GM12878 (cell line): ENCODE results near the gene CCDC127. TPM values are rescaled to one million over a fixed set of nuclear protein-coding genes. Genes with fewer than 3 reads are reported as not detected.

Experiments used
- ATAC-seq: fragments of 200-7000 bp; cut with Tn5 transposase; 3 replicates; pipeline ENCODE4 v1.9.1; 2020; ENCODE audit warnings: mild to moderate bottlenecking, moderate library complexity
- BruUV-seq: library from RNA; stranded (reverse); fragments of 400-500 nt; replicated peaks from 2 replicates; lab custom pipeline; 2021; lab: Mats Ljungman, UMichigan
- CTCF ChIA-PET: fragments of 300-600 bp; sonication (Branson Sonifier 250); formaldehyde crosslinking; extraction: SDS; loops from one replicate; lab custom pipeline; 2021; ENCODE audit warnings: inconsistent platforms; lab: Yijun Ruan, JAX
- POLR2A ChIA-PET: fragments of 350-600 bp; formaldehyde crosslinking; extraction: SDS; loops from one replicate; lab custom pipeline; 2021; ENCODE audit warnings: inconsistent platforms; lab: Charles Lee
- RAD21 ChIA-PET: fragments of 300-600 bp; sonication (Branson Sonifier 250); formaldehyde crosslinking; loops from one replicate; lab custom pipeline; 2023; ENCODE audit warnings: antibody characterized with exemption; ENCODE audit not compliant: unreplicated experiment; lab: Charles Lee
- SMC1A ChIA-PET: fragments of 300-600 bp; sonication (Branson Sonifier 250); formaldehyde crosslinking; loops from one replicate; lab custom pipeline; 2023; ENCODE audit not compliant: unreplicated experiment, uncharacterized antibody; lab: Charles Lee
- DNase-seq: peaks from one replicate; pipeline ENCODE4 v3.0.0-alpha.2; 2011; ENCODE audit warnings: low read depth, low spot score
- FAIRE-seq: peaks from 3 replicates; lab custom pipeline; 2011; peaks lifted over from hg19 to GRCh38; lab: Jason Lieb, UNC
- H2AFZ ChIP-seq: 2 replicates; pipeline ENCODE4 v1.6.0; 2011; ENCODE audit warnings: low read depth, low read length, control low read depth; ENCODE audit not compliant: control insufficient read depth
- H3K27ac ChIP-seq: 2 replicates; pipeline ENCODE4 v1.5.1; 2011; ENCODE audit warnings: control low read depth; ENCODE audit not compliant: control insufficient read depth, insufficient read depth
- H3K27me3 ChIP-seq, 2 experiments: replicated peaks in 1 of 2; 2 replicates each; pipeline versions ENCODE4 v1.6.0 to v1.6.1; 2011; ENCODE audit warnings: low read length in 1 of 2; ENCODE audit not compliant: control insufficient read depth in 2 of 2, insufficient read depth in 2 of 2
- H3K36me3 ChIP-seq, 2 experiments: 2 replicates each; pipeline ENCODE4 v1.5.1; 2011; ENCODE audit warnings: low read length in 1 of 2; ENCODE audit not compliant: control insufficient read depth in 2 of 2, insufficient read depth in 2 of 2
- H3K4me1 ChIP-seq: 2 replicates; pipeline ENCODE4 v1.6.1; 2011; ENCODE audit warnings: mild to moderate bottlenecking, low read length, moderate library complexity, mixed read lengths; ENCODE audit not compliant: control insufficient read depth, insufficient read depth
- H3K4me2 ChIP-seq: 2 replicates; pipeline ENCODE4 v1.6.0; 2011; ENCODE audit warnings: control low read depth; ENCODE audit not compliant: control insufficient read depth, insufficient read depth
- H3K4me3 ChIP-seq: fragments of 200-600 bp; sonication (generic); 2 replicates; pipeline ENCODE4 v1.5.1; 2016
- H3K79me2 ChIP-seq: 2 replicates; pipeline ENCODE4 v1.6.0; 2011; ENCODE audit warnings: low read length; ENCODE audit not compliant: control insufficient read depth, insufficient read depth
- H3K9ac ChIP-seq: 2 replicates; pipeline ENCODE4 v1.8.0; 2011; ENCODE audit warnings: low read length, control low read depth, mixed read lengths; ENCODE audit not compliant: control insufficient read depth, insufficient read depth
- H3K9me3 ChIP-seq: replicated peaks from 3 replicates; pipeline ENCODE4 v1.5.1; 2011; ENCODE audit warnings: mild to moderate bottlenecking, low read length; ENCODE audit not compliant: control insufficient read depth, insufficient read depth
- H4K20me1 ChIP-seq: 2 replicates; pipeline ENCODE4 v1.6.0; 2011; ENCODE audit not compliant: control insufficient read depth, insufficient read depth
- BACH1 ChIP-seq: fragments of 450-650 bp; IDR thresholded peaks from 2 replicates; pipeline ENCODE4 v1.6.1; 2017; ENCODE audit warnings: mild to moderate bottlenecking, borderline replicate concordance
- CHD1 ChIP-seq: IDR thresholded peaks from 2 replicates; pipeline ENCODE4 v1.6.1; 2012; ENCODE audit warnings: low read depth, low read length, improper control_type of control experiment
- E4F1 ChIP-seq: fragments of 450-650 bp; IDR thresholded peaks from 2 replicates; pipeline ENCODE4 v1.6.1; 2018; ENCODE audit warnings: borderline replicate concordance, mild to moderate bottlenecking; ENCODE audit not compliant: partially characterized antibody
- ETV6 ChIP-seq, 2 experiments: fragments of 450-650 bp in 1 of 2; IDR thresholded peaks in 1 of 2; conservative IDR thresholded peaks in 1 of 2; 2 replicates each; pipeline ENCODE4 v1.6.1; 2014; ENCODE audit warnings: antibody characterized with exemption in 1 of 2, borderline replicate concordance in 1 of 2, low read depth in 1 of 2, mild to moderate bottlenecking in 1 of 2, moderate library complexity in 1 of 2
- KLF5 ChIP-seq: fragments of 450-650 bp; IDR thresholded peaks from 2 replicates; pipeline ENCODE4 v1.6.1; 2014; ENCODE audit warnings: mild to moderate bottlenecking; ENCODE audit not compliant: partially characterized antibody
- LARP7 ChIP-seq: fragments of 450-650 bp; IDR thresholded peaks from 2 replicates; pipeline ENCODE4 v1.6.1; 2017; ENCODE audit warnings: mild to moderate bottlenecking
- RAD51 ChIP-seq: fragments of 450-650 bp; IDR thresholded peaks from 2 replicates; pipeline ENCODE4 v1.6.1; 2016; ENCODE audit warnings: moderate library complexity, mild to moderate bottlenecking, inconsistent platforms
- RB1 ChIP-seq: fragments of 450-650 bp; formaldehyde crosslinking; IDR thresholded peaks from 2 replicates; pipeline ENCODE4 v1.6.1; 2017; ENCODE audit warnings: mild to moderate bottlenecking, borderline replicate concordance
- SIX5 ChIP-seq: IDR thresholded peaks from 2 replicates; pipeline ENCODE4 v1.6.1; 2011; ENCODE audit warnings: mild to moderate bottlenecking, low read depth, low read length, moderate library complexity; ENCODE audit not compliant: severe bottlenecking
- ZNF384 ChIP-seq: IDR thresholded peaks from 2 replicates; pipeline ENCODE4 v1.6.1; 2012; ENCODE audit warnings: low read depth, mild to moderate bottlenecking, low read length, improper control_type of control experiment, borderline replicate concordance
- WGBS: methylation state at CpG from one replicate; pipeline ENCODE4 v1.1.6; 2016; ENCODE audit warnings: low lambda C conversion rate; ENCODE audit not compliant: insufficient replicate concordance, insufficient coverage; ENCODE audit errors: missing lambda C conversion rate; 5-methylcytosine and 5-hydroxymethylcytosine counted together
- in situ Hi-C: fragments of 300-500 bp; cut with MboI; formaldehyde crosslinking; loops from 9 replicates; pipeline ENCODE4 v1.14.3; 2018; ENCODE audit warnings: mixed read lengths
- intact Hi-C: fragments of 100-400 bp; cut with micrococcal nuclease; formaldehyde crosslinking; loops from one replicate; pipeline ENCODE4 v1.14.2; 2022; ENCODE audit not compliant: unreplicated experiment
- polyA plus RNA-seq, 11 experiments: library from polyadenylated mRNA; depleted of rRNA in 4 of 11; unstranded in 6 of 11; stranded (reverse) in 5 of 11; fragments of >200 nt; fragmentation: Nextera tagmentation in 4 of 11; fragmentation: Illumina TruSeq in 1 of 11; extraction: Ambion mirVana in 4 of 11; extraction: Trizol in 1 of 11; gene quantifications; 1 replicate in 1 of 11; 2 replicates in 10 of 11; pipeline versions ENCODE4 v1.2.1 to v1.2.3, GENCODE V29; 2011 to 2016; ENCODE audit warnings: inconsistent platforms in 2 of 11, missing spikeins in 2 of 11, low read depth in 1 of 11
- total RNA-seq, 4 experiments: library from RNA; depleted of rRNA in 3 of 4; stranded (reverse); fragments of >200 nt in 3 of 4; fragmentation: Illumina TruSeq in 1 of 4; extraction: Trizol in 1 of 4; gene quantifications; 2 replicates each; pipeline versions ENCODE4 v1.2.1 to v1.2.3, GENCODE V29; 2013 to 2021

The CCDC127 gene
- total and polyA plus RNA-seq, 10 of the 15 experiments (the other 5 are each of a cell fraction or from before 2014, with no cell fraction given): 1.9 to 6.9 (median 2.9) TPM

- no peak overlapping the region for H2AFZ ChIP-seq
- H3K4me2 ChIP-seq: no peak overlapping the region
- WGBS: 34% methylated on average over 17 of the region's 17 CpGs
- intact Hi-C loops: no loop called here
- H3K27me3 ChIP-seq: no peaks in the 10 kb centered on the region
- no peak overlapping the region for H3K4me3 ChIP-seq
- no peak for DNase-seq
- no peaks in the 10 kb centered on the region for H3K79me2 ChIP-seq
- in situ Hi-C loops: no loop called here
- H3K27ac ChIP-seq: no peak overlapping the region
- no TSS peak for BruUV-seq
- ChIA-PET CTCF (no interaction called here), RAD21 (no interaction called here), SMC1A (no interaction called here), POLR2A (no interaction called here)
- FAIRE-seq: no peak
- H3K9ac ChIP-seq: no peak overlapping the region
- no peaks in the 10 kb centered on the region for H3K4me1 ChIP-seq
- no peaks in the 10 kb centered on the region for H4K20me1 ChIP-seq
- no peaks in the 10 kb centered on the region for H3K36me3 ChIP-seq
- TF ChIP-seq SIX5: no peak
- no peak for TF ChIP-seq LARP7
- TF ChIP-seq ETV6 (conservative IDR thresholded peaks at IDR 0.05 in 1 of 2, IDR thresholded peaks at IDR 0.05 in 1 of 2; ENCODE audit: borderline replicate concordance in 1 of 2, low read depth in 1 of 2): no peak
- TF ChIP-seq KLF5: no peak
- TF ChIP-seq CHD1: no peak
- no peak for TF ChIP-seq E4F1
- no peak for TF ChIP-seq ZNF384
- no peak for TF ChIP-seq RAD51
- no peak for TF ChIP-seq RB1
- TF ChIP-seq BACH1: no peak
- H3K9me3 ChIP-seq: no peaks in the 10 kb centered on the region
- no peak for ATAC-seq
These were observed 61.4 kb downstream of the CCDC127 start for GRCh38 chr5:156411-157072.
